Head of caudate nucleus (tissue), 42 donors: ENCODE results near the gene ROBO2.

Experiments used
- DNase-seq, 42 donors: peaks; one replicate each; pipeline versions ENCODE4 v3.0.0 to v3.0.0-alpha.2; 2020 to 2021; ENCODE audit warnings: mixed read lengths in 7 of 42
- intact Hi-C: fragments of 100-400 bp; cut with DNase I; formaldehyde crosslinking; loops from one replicate; pipeline ENCODE4 v1.15.0; 2022

ROBO2 gene

DNA sequence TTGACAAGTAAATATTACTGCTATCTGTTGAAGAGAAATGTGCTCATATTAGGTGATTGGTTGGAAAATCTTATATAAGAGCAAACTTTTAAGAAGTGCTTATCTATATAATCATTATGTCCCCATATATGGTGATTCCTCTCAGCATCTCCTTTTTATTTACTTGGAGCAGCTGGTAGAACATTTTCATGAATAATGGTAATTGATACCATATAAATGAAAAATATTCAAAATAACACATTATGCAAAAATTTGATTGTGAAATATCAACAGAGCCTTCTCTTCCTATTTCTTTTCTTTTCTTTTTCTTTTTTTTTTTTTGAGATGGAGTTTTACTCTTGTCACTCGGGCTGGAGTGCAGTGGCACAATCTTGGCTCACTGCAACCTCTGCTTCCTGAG is 56.2 kb downstream of the ROBO2 start:
- intact Hi-C loops = no loop called here
- DNase-seq = no peak

DNA sequence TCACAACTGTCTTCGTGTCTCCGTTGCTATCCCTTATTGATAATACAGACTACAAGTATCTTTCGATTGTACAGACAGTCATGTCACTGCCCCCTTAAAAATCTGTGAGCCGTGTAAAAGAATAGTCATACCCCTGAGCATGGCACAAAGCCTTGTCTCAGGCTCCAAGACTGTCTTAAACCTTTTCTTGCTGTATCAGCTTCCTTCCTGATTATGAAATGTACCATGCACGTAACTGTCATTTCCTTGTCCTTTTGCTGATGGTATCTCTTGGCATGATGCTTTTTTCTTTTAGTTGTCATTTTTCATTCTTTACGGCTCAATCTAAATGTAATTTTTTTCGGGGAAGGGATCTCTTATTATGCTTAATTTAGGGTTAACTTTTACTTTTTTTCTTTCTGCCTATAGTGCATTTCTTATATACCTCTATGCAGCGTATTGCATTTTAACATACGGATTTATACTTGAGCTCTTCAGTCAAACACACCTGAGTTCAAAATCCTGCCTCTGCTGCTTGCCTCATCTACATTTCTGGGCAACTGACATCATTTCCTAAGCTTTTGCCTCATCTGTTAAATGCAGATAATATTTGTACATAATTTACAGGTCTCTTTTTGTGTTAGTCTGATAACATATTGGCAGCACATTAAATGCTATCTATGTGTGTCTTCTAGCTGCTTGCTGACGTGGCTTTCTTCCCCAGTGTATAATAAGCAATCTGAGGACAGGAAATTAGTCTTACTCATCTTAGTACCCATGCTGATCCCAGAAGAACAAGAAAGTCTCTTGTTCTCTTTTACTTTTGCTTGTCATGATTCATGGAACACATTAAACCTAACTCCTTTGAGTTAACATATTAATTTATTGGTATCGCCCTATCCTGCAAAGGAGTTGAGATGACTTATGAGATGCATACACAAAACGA is 57.3 kb downstream of the ROBO2 start:
- no peak for DNase-seq
- intact Hi-C loops = no loop called here

DNA sequence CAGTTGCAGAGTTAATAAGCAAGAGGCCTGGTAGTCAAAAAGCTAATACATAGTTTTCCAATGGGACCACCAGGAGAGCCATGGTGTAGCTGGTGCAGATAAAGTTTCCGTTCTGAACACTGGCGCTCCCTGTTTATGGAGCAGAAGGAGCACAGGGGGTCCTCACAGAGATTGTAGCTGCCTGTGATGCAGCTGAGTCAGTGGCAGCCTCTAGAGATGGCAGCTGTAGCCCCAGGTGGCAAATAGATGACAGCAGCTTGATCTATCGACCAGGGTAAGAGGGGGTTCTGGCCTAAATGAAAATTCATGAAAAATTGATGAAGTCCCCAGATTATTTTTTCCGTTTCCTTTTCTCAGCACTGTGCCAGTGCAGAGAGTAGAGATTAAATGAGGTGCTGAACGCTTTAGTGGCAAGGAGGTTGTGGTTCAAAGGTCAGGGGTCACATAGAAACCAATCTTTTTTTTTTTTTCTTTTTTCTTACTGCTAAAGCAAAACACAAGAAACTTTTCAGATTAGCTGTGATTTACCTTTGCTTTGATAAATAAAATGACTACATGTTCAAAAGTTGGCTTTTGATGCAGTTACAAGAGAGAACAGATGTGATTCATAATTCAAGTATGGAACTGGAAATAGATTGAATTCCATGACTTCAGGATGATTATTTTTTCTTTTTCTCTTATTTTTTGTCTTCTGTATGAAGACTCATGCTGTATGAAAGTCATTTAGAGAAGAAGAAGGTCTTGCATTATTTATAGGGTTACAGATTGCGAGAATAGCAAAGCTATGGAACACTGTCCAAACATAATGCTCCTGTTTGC is 63.3 kb downstream of the ROBO2 start:
- intact Hi-C loops = no loop called here

DNA sequence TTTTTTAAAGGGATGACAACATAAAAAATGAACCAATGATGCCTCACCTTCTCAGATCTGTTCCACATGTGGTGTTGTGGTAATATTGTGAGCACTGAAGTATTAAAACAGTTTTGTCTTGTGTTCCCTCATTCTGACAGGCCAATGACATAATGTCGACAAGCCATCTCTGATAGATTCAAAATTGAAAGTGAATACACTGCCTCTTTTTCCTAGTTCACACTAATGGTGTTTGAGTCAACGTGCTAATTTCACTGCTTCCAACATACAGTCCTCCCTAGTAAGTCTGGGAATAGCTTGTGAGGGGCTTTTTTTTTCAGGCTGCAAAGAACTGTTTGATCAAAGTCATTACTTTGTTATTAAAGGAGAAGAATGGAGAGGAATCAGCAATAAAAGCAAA is 82.8 kb downstream of the ROBO2 start:
- DNase-seq = no peak
- intact Hi-C loops = no loop called here

More for the DNA sequence above, 63.3 kb downstream of the ROBO2 start:
- no peak for DNase-seq

DNA sequence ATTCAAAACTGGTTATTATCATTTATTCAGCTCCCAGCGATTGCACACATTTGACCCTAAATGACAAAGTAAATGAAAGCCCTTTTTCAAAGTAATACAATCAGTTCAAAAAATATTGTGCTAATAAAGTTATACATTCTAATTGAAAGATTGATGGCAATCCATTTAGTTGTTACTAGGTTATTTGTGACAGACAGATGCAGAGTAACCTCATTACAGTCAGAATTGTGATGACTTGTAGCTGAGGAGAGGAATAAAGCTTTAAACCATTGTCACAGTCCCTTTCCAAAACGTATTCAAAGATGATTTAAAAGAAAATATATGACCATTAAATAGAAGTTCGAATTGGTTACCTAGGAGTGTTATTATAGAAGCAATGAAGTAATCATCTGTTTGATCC is 86.1 kb downstream of the ROBO2 start:
- DNase-seq = no peak
- intact Hi-C loops = no loop called here

DNA sequence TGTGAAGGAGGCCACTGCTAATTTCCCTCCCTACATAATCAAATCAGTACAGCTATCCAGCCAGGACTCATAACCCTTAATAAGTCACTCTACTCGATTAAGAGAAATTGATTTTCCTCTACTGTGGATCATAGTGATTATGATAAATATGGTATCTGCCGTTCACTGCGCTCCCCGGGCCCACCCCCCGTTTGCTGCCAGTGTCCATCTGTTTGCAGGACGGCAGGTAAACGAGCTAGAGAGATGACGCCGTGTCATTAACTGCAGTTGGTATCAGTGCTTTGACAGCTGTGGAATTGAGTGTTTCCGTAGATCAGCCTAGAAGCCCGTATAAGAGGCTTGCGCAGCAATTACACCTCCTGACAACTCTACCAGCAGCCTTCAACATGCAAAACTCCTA is 94.9 kb downstream of the ROBO2 start:
- peak in 4 of 42 donors; percentile 4 to 23 (median 18) for DNase-seq
- intact Hi-C loops = no loop called here

DNA sequence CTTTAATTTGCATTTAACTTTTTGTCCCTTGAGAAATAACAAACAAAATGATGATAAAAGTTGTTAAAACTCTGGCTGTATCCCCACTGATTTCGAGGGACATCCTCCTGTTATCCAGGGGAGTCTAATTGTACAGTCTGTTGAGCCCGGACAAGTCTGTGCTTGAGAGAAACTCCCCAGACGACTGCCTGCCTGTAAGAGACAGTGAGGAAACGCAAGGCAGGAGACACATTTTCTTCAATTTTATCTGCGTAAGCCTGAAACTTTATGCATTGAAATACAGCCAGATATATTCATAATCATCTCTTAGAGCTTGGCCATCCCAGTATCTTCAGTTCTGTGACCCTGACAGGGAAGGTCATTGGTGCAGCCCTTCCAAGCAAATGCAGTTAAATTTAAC is 97.7 kb downstream of the ROBO2 start:
- DNase-seq = no peak
- intact Hi-C loops = no loop called here

DNA sequence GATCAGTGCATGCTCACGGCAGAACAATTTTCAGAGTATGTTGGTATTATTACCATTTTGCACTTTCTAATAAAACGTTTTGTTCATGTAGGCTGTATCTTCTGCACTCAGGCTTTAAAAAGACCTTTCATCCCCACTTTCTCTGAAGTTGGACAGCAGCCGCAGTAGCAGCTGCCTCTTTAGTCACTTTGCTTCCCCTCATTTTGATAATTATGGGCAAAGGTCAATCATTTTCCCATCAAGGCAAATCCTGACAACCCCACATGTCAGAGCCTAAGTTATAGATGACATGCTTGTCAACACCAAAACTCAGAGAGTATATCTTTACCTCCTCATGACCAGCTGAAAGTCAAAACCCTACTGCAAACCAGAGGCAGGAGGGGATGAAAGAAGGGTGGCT is 99.7 kb downstream of the ROBO2 start:
- intact Hi-C loops = no loop called here

DNA sequence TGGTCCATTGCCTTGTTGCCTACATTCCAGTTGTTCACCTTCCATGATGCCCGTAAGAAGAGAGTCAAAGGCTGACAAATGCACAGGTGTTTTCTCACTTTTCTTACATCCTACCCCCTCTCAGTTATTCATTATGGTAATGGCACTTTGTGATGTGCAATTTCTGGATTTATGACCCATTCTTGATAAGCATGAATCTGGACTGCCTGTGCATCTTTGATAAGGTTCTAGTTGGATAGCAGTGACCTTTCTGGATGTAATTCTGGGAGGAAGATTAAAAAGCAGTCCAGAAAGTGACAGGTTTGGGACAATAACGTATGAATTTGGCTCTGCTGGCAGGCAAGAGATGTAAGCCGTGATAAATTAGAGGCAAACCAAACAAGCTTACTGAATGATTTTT is 101.5 kb downstream of the ROBO2 start:
- DNase-seq = no peak
- intact Hi-C loops = no loop called here

More for the DNA sequence above, 99.7 kb downstream of the ROBO2 start:
- DNase-seq = no peak

DNA sequence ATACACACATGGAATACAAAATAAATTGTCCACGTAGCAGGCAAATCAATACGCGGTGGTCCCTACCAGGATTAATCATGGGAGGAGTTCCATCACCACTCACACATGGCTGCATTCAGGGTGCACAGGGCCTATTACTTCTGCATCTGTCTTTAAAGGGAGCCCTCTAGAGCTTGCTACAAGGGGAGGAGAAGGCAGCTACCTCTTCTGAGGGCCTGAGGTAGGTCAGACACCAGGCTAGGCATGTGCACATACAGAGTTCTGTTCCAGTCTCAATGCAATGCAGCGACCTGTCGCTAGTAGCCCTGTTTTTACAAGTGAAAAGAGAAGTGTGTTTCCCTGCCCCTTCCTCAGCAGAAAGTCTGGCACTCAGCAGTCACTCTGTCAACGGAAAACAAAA is 102.7 kb downstream of the ROBO2 start:
- DNase-seq = no peak
- intact Hi-C loops = no loop called here

DNA sequence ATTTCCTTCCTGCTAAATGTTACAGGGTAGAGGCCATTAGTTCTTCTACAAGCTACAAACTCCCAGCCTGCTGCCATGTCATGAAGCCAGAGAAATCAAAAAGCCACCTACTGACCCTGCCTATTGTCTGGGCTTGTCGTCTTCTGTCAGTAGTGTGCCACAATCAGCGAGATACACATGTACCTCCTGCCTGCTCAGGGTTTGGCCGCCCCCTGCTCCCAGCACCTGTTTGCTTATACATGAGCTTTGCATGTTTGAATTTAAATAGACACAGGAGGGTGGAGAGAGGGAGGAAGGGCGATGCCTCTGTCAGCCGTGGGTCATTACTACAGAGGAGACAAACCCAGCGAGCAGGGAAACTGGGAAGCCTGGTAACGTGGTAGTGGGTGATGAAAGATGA is 106.1 kb downstream of the ROBO2 start:
- DNase-seq = no peak
- intact Hi-C loops = no loop called here

DNA sequence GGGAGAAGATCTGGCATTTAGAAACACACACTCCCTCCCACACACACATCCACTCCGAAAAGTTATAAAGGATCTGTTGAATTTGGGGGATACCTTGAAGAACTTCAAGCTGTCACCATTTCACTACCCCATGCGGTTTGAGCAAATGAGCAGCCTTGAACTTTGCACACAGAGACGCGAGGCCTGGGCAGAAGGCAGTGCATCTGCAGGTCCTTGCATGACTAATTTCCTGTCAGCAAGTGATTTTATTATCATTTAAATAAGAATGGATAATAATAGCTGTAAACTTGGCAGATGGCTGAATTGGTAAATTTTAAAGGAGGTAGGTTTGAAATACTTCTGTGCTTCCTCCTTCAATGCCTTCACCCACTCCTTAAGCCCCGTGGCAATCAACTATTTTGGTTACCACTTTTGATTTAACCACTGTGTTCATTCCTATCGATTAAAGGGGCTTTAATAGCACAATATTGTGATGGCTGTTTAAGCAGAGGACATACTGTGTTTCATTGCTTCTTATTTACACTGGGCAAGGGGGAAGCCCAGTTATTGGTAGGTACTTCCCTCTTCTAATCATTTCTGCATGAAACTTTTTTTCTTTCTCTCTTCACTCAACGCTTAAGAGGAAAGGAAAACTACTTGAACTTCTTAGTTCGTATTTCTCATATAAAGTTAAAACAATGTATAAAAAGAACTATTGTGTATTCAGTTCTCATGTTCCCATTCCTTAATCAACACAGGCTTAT is 108.1 kb downstream of the ROBO2 start:
- peak in 4 of 42 donors; percentile 4 to 21 (median 10) for DNase-seq
- intact Hi-C loops = no loop called here

DNA sequence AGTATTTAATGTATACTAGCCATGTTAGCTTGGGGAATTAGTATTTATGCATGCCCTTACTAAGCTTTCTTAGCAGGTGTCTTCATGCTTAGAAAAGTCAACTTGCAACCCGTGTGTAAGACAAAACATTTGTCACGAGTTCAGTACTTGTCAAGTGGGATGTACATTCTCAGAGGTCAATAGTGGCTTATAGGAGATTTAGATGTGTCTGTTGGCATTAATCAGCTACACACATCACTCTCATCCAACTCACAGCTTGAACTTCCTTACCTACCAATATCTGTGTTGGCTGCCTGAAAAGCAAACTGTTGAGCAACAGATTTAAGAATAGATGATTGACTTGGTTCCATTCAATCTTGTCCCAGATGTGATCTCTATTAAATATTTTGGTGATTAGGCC is 109.5 kb downstream of the ROBO2 start:
- intact Hi-C loops = no loop called here
- no peak for DNase-seq

DNA sequence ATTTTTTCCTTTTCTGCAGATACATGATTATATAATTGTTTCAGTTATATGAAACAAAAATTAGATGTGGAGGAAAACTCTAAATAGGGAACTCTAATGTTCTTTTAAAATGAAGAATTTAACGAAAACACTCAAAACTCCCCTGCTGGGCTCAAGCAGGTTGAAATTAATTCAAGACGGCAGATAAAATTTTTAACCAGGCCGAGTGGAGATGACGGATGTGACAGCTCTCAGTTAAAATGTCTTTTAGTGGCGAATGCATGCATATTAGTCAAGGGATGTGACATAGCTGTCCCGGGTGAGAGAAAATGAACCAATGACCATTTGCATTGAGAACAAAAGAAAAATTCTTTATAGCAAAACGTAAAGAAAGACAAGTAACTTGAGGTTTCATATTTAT is 110.1 kb downstream of the ROBO2 start:
- no peak for DNase-seq
- intact Hi-C loops = no loop called here

DNA sequence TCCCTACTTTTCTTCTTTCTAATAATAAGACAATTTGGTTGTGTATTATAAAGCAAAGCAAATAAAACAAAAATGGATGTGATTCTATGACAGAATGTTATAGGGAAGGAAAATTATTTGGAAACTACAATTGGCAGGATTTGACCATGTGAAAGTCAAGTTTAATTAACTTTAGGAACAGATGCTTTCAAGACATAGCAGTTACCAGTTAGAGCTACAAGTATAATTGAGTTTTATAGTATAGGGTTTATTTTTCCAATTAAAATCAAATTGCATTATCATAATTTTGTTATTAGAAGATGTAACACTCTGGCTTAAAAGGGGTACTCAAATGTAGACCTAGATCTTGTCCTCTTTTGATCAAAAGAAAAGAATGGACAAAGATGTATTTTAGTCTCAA is 110.9 kb downstream of the ROBO2 start:
- DNase-seq = no peak
- intact Hi-C loops = no loop called here

DNA sequence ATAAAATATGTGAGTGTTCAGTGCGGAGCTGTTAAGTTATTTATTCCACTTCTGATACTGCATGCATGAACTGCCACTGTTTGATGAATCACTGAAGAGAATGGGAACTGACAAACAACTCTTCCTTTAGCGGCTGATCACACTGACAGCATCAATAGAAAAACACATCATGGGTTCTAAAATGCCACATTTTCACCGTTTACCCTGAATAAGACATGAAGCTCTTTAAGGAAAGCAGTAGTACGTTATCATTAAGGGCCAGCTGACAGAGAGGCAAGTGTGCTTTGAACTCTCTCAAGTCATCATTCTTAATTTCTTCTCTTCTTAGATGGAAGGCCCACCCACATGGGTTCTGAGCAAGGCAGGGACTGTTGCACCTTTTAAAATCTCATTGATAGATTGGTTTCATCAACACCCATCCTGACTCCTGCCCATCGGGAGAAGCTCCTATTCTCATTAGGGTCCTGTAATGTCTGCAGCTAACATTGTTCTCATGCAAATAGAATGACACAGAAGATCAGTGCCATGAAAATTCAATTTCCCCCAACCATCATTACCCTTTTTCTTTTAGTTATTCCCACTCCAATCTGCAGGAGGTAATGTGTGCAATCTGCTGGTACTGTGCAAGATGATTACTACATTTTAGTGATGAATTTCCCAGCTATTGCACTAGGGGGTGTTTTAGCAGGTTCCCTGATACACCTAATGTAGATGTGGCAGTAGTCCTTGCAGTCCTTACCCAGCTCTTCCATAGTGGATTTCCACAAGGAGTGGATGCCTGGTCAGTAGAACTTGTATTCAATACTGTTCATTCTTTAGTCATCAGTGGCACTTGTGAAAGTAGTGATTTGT is 119.1 kb downstream of the ROBO2 start:
- DNase-seq = no peak
- intact Hi-C loops = no loop called here

DNA sequence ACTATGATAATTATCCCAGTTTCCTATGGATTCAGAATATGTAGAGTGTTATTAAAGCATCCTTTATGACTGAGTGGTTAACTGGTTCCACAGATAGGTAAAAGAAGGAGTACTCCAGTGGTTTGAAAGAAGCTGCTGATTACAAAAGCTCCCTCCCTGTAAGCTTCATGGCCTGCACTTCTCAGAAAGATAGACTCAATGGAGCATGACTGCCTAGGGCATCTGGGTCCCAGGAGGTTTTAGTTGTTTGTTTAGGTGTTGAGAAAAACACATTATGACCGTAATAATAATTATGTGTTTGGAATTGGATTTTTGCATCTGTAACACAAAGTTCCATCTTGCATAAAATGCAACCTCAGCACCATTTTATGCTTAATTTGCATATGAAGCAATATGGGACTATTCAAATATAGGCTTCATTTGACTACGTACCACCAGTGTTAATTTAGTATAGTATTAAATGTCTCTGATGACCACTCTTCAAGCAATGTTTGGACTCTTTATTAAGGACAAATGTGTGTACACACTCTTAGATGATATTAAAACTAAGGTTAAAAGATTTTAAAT is 121.1 kb downstream of the ROBO2 start:
- intact Hi-C loops = no loop called here

DNA sequence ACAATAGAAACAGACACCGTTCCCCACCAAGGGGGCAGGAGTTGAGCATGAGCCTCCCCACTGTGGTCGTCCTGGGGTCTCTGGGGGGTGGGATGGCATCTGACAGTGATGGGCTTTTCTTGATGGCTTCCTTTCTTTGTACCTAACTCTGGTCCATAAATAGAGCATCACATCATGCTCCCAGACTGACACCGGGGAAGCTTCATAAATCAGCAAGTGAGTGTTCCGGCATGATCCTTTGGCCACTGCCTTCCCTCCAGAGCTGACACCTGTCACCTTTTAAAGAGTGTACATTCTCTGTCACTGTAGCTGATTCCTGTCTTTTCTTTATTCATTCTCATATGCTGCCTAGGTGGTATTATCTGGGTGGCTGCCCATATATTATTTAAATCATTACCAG is 129.9 kb downstream of the ROBO2 start:
- DNase-seq = no peak
- intact Hi-C loops = no loop called here

More for the DNA sequence above, 121.1 kb downstream of the ROBO2 start:
- DNase-seq = no peak
